Measurements from ENCODE around the gene COMMD1. TPM values are rescaled to one million over a fixed set of nuclear protein-coding genes. Genes with fewer than 3 reads are reported as not detected.
A peak's percentile ranks its signal among the peaks of the same experiment; 100 is the strongest.

The COMMD1 gene
- total RNA-seq, 1 experiment from 2014 or later, result 24.7 TPM

- no peaks in the 10 kb centered on the region for H3K9me3 Mint-ChIP-seq
- ATAC-seq, result no peak
- no peaks in the 10 kb centered on the region for H3K36me3 Mint-ChIP-seq
- no peak for TF ChIP-seq ATF2 (CRISPR knock-in tag; IDR thresholded peaks at IDR 0.05; ENCODE audit: borderline replicate concordance, low read depth)
- ChIA-PET POLR2A (no interaction called here), CTCF (no interaction called here)
- no peak overlapping the region for H3K4me3 Mint-ChIP-seq
- H3K4me1 Mint-ChIP-seq, result peaks cover 2% of the 10 kb centered on the region; the same call in 1 of the 2 replicates
- DNase-seq (ENCODE audit: low spot score), result no peak
- H3K27me3 Mint-ChIP-seq (ENCODE audit: low read depth), result no peaks in the 10 kb centered on the region
- H3K27ac Mint-ChIP-seq, result no peak overlapping the region
These were observed 5.2 kb upstream of the COMMD1 start for GRCh38 chr2:61900281-61900680.

- TF ChIP-seq RELA (CRISPR knock-in tag; IDR thresholded peaks at IDR 0.05; ENCODE audit: borderline replicate concordance) (no peak), FOXP4 (CRISPR knock-in tag; IDR thresholded peaks at IDR 0.05) (no peak), KAT7 (CRISPR knock-in tag; IDR thresholded peaks at IDR 0.05; ENCODE audit: borderline replicate concordance) (no peak), SMAD4 (CRISPR knock-in tag; IDR thresholded peaks at IDR 0.05) (no peak), STAT6 (CRISPR knock-in tag; conservative IDR thresholded peaks at IDR 0.05; ENCODE audit: low read depth) (no peak), CREB1 (CRISPR knock-in tag; IDR thresholded peaks at IDR 0.05) (no peak), PRDM15 (CRISPR knock-in tag; IDR thresholded peaks at IDR 0.05) (no peak), MAX (CRISPR knock-in tag; IDR thresholded peaks at IDR 0.05) (no peak), CREM (CRISPR knock-in tag; IDR thresholded peaks at IDR 0.05) (no peak), ESRRA (CRISPR knock-in tag; IDR thresholded peaks at IDR 0.05; ENCODE audit: borderline replicate concordance) (no peak), ELF4 (CRISPR knock-in tag; IDR thresholded peaks at IDR 0.05; ENCODE audit: low read depth) (no peak), NR1H2 (CRISPR knock-in tag; IDR thresholded peaks at IDR 0.05) (no peak)
- H3K27me3 Mint-ChIP-seq (ENCODE audit: low read depth), result no peaks in the 10 kb centered on the region
- ChIA-PET CTCF (interaction anchor here (0.9 to 1.1 kb wide), 2 partner anchors 51 to 505 kb away, joined by 3 to 4 read pairs; no protein-coding TSS in a partner anchor), POLR2A (no interaction called here)
- H3K9me3 Mint-ChIP-seq, result no peaks in the 10 kb centered on the region
- ATAC-seq (no peak), DNase-seq (ENCODE audit: low spot score) (no peak)
- H3K4me1 Mint-ChIP-seq, result peaks cover 4% of the 10 kb centered on the region; the same call in 1 of the 2 replicates
- no peaks in the 10 kb centered on the region for H3K36me3 Mint-ChIP-seq
- peak overlapping the region; percentile 91 for H3K4me3 Mint-ChIP-seq
- H3K27ac Mint-ChIP-seq, result no peak overlapping the region
These were observed 654 bp downstream of the COMMD1 start for GRCh38 chr2:61906186-61906470.

Data from WTC11 (cell line).